ENCODE results near the gene PLA2G2C. TPM values are rescaled to one million over a fixed set of nuclear protein-coding genes. Genes with fewer than 3 reads are reported as not detected.

The PLA2G2C gene
- total and polyA plus RNA-seq, 4 donors, result not detected

DNA sequence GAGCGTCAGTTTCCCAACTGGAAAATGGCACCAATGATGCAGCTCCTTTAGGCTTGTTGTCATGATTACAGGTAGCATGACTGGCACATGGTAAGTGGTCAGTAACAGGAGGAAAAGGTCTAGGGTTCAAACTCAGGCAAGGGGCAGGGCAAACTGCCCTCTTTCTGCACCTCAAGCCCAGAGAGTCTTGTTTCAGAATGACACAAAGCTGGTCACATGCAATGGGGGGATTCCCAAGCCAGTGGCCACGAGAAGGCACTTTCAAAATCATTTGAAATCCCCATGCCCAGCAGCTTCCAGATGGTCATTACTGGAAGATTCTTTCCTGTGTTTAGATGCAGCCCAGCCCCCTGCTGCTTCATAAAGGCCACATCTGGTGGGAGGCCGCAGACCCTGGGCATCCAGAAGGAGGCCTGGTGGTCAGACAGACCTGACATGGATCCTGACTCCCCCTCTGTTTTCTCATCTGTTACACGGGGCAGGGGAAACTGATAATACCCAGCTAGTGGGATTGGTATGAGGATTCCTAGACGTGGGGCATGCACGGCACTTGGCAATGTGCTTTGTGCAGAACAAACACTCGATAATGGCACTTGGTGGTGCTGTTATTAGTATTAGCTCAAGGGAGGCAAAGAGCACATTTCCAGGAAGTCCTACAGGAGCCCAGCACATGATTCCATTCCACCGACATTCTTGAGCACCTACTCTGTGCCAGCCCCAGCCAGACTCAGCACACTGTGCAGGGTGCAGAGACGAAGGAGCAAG, 60.1 kb downstream of the PLA2G2C start:
- H3K27ac ChIP-seq (ENCODE audit: low read depth in 1 of 2, low read length in 2 of 2), result no peak overlapping the region
- no peak overlapping the region for H3K9ac ChIP-seq (ENCODE audit: low read depth in 1 of 2, low read length in 2 of 2)
- TF ChIP-seq RAD21 (IDR thresholded peaks at IDR 0.05), result no peak
- no peaks in the 10 kb centered on the region for H3K36me3 ChIP-seq (ENCODE audit: control insufficient read depth in 4 of 4, insufficient read depth in 3 of 4, low read depth in 1 of 4, low read length in 3 of 4)
- H3K27me3 ChIP-seq (ENCODE audit: control insufficient read depth in 4 of 4, insufficient read depth in 4 of 4, low read length in 3 of 4), result no peaks in the 10 kb centered on the region
- no peak for DNase-seq (ENCODE audit: low spot score)
- WGBS, result 82% methylated on average over 9 of the region's 9 CpGs
- H3K4me3 ChIP-seq (ENCODE audit: low read depth in 1 of 3, low read length in 3 of 3), result no peak overlapping the region
- H3K4me1 ChIP-seq (ENCODE audit: control insufficient read depth in 4 of 4, insufficient read depth in 4 of 4, low read length in 3 of 4), result no peaks in the 10 kb centered on the region
- no peaks in the 10 kb centered on the region for H3K9me3 ChIP-seq (ENCODE audit: control insufficient read depth in 4 of 4, low read length in 3 of 4)

DNA sequence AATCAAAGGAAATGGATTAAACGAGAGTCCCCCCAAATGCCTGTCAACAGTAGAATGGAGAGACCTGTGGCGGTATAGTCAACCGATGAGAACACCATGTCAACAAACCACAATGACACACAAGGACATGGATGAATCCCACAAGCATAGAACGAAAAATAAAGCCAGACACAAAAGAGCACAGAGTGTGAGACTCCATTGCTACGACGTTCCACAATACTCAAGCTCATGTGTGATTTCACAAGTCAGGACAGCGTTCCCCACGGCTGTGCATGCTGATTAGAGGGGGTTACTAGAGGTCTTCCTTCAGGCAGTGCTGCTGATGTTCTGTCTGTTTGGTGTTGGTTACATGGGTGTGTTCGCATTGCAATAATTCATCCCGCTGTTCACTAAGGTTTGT, 61.2 kb downstream of the PLA2G2C start:
- H3K27ac ChIP-seq (ENCODE audit: low read depth in 1 of 2, low read length in 2 of 2), result no peak overlapping the region
- no peak overlapping the region for H3K4me3 ChIP-seq (ENCODE audit: low read depth in 1 of 3, low read length in 3 of 3)
- WGBS, result 70% methylated on average over 10 of the region's 10 CpGs
- no peaks in the 10 kb centered on the region for H3K27me3 ChIP-seq (ENCODE audit: control insufficient read depth in 4 of 4, insufficient read depth in 4 of 4, low read length in 3 of 4)
- TF ChIP-seq EGR1 (IDR thresholded peaks at IDR 0.05; ENCODE audit: low read depth in 2 of 2) (no peak), RXRA (IDR thresholded peaks at IDR 0.05) (no peak), HNF4G (IDR thresholded peaks at IDR 0.05) (no peak), YY1 (IDR thresholded peaks at IDR 0.05) (no peak), TAF1 (conservative IDR thresholded peaks at IDR 0.05) (no peak), FOXA1 (IDR thresholded peaks at IDR 0.05) (no peak), FOXA2 (IDR thresholded peaks at IDR 0.05) (no peak), HNF4A (conservative IDR thresholded peaks at IDR 0.05) (no peak), SP1 (IDR thresholded peaks at IDR 0.05) (no peak)
- TF ChIP-seq, protein P1, sequence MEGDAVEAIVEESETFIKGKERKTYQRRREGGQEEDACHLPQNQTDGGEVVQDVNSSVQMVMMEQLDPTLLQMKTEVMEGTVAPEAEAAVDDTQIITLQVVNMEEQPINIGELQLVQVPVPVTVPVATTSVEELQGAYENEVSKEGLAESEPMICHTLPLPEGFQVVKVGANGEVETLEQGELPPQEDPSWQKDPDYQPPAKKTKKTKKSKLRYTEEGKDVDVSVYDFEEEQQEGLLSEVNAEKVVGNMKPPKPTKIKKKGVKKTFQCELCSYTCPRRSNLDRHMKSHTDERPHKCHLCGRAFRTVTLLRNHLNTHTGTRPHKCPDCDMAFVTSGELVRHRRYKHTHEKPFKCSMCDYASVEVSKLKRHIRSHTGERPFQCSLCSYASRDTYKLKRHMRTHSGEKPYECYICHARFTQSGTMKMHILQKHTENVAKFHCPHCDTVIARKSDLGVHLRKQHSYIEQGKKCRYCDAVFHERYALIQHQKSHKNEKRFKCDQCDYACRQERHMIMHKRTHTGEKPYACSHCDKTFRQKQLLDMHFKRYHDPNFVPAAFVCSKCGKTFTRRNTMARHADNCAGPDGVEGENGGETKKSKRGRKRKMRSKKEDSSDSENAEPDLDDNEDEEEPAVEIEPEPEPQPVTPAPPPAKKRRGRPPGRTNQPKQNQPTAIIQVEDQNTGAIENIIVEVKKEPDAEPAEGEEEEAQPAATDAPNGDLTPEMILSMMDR (IDR thresholded peaks at IDR 0.05; ENCODE audit: low read depth, low read length, missing input control), result no peak
- TF ChIP-seq, protein P2, sequence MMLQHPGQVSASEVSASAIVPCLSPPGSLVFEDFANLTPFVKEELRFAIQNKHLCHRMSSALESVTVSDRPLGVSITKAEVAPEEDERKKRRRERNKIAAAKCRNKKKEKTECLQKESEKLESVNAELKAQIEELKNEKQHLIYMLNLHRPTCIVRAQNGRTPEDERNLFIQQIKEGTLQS (IDR thresholded peaks at IDR 0.05), result no peak
- TF ChIP-seq, protein P3, sequence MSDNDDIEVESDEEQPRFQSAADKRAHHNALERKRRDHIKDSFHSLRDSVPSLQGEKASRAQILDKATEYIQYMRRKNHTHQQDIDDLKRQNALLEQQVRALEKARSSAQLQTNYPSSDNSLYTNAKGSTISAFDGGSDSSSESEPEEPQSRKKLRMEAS (IDR thresholded peaks at IDR 0.05), result no peak
- no peaks in the 10 kb centered on the region for H3K4me1 ChIP-seq (ENCODE audit: control insufficient read depth in 4 of 4, insufficient read depth in 4 of 4, low read length in 3 of 4)
- H3K36me3 ChIP-seq (ENCODE audit: control insufficient read depth in 4 of 4, insufficient read depth in 3 of 4, low read depth in 1 of 4, low read length in 3 of 4), result no peaks in the 10 kb centered on the region
- H3K9me3 ChIP-seq (ENCODE audit: control insufficient read depth in 4 of 4, low read length in 3 of 4), result no peaks in the 10 kb centered on the region
- no peak for DNase-seq (ENCODE audit: low spot score)
- H3K9ac ChIP-seq (ENCODE audit: low read depth in 1 of 2, low read length in 2 of 2), result no peak overlapping the region

DNA sequence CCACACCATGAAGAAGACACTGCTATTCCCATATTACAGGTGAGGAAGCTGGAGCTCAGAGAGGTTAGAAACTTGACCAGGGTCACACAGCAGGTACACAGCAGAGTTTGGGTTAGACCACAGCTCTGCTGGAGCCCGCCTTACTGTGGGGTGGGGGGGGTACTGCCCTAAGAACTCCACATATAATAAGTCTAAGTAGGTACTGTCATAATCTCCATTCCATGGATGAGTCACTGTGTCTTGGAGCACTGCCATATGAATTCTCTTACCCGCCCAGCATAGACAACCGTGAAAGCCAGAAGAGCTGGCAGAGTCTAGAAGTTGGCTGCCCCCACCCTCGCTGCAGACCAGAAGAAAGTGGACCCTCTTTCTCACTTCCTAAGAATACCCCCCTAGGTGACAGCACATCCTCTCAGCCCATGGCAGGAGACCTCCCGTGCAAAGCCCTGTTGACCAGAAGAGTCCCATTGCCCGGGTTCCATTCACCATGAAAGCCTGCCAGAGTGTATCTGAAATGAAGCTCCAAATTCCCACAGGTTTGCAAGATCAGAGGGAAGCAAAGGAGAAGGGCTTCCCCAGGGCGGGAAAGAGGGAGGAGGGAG, 61.8 kb downstream of the PLA2G2C start:
- Histone ChIP-seq H3K9ac (ENCODE audit: low read depth in 1 of 2, low read length in 2 of 2) (no peak overlapping the region), H3K9me3 (ENCODE audit: control insufficient read depth in 4 of 4, low read length in 3 of 4) (no peaks in the 10 kb centered on the region), H3K27me3 (ENCODE audit: control insufficient read depth in 4 of 4, insufficient read depth in 4 of 4, low read length in 3 of 4) (no peaks in the 10 kb centered on the region), H3K36me3 (ENCODE audit: control insufficient read depth in 4 of 4, insufficient read depth in 3 of 4, low read depth in 1 of 4, low read length in 3 of 4) (no peaks in the 10 kb centered on the region), H3K27ac (ENCODE audit: low read depth in 1 of 2, low read length in 2 of 2) (no peak overlapping the region), H3K4me1 (ENCODE audit: control insufficient read depth in 4 of 4, insufficient read depth in 4 of 4, low read length in 3 of 4) (no peaks in the 10 kb centered on the region), H3K4me3 (ENCODE audit: low read depth in 1 of 3, low read length in 3 of 3) (no peak overlapping the region)
- DNase-seq (ENCODE audit: low spot score), result no peak
- TF ChIP-seq YY1 (IDR thresholded peaks at IDR 0.05) (no peak), HNF4G (IDR thresholded peaks at IDR 0.05) (no peak), SP1 (IDR thresholded peaks at IDR 0.05) (no peak), HNF4A (conservative IDR thresholded peaks at IDR 0.05) (no peak)
- TF ChIP-seq, protein P2 (IDR thresholded peaks at IDR 0.05), result no peak
- TF ChIP-seq, protein P4, sequence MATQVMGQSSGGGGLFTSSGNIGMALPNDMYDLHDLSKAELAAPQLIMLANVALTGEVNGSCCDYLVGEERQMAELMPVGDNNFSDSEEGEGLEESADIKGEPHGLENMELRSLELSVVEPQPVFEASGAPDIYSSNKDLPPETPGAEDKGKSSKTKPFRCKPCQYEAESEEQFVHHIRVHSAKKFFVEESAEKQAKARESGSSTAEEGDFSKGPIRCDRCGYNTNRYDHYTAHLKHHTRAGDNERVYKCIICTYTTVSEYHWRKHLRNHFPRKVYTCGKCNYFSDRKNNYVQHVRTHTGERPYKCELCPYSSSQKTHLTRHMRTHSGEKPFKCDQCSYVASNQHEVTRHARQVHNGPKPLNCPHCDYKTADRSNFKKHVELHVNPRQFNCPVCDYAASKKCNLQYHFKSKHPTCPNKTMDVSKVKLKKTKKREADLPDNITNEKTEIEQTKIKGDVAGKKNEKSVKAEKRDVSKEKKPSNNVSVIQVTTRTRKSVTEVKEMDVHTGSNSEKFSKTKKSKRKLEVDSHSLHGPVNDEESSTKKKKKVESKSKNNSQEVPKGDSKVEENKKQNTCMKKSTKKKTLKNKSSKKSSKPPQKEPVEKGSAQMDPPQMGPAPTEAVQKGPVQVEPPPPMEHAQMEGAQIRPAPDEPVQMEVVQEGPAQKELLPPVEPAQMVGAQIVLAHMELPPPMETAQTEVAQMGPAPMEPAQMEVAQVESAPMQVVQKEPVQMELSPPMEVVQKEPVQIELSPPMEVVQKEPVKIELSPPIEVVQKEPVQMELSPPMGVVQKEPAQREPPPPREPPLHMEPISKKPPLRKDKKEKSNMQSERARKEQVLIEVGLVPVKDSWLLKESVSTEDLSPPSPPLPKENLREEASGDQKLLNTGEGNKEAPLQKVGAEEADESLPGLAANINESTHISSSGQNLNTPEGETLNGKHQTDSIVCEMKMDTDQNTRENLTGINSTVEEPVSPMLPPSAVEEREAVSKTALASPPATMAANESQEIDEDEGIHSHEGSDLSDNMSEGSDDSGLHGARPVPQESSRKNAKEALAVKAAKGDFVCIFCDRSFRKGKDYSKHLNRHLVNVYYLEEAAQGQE (IDR thresholded peaks at IDR 0.05), result no peak
- 69% methylated on average over 7 of the region's 7 CpGs for WGBS
